ENCODE results near the gene OR1J1. TPM values are rescaled to one million over a fixed set of nuclear protein-coding genes. Genes with fewer than 3 reads are reported as not detected.

The OR1J1 gene
- total and polyA plus RNA-seq, 3 donors from 2014 or later = not detected

Other genes starting within 250 kb of the OR1J1 start
- gene LHX6, start 249.0 kb downstream of the OR1J1 start, total RNA-seq = 10 to 100 TPM in 1 of 2 donors, 1 to 10 TPM in 1; 8.8 to 11.5 TPM
- gene LHX6, start 249.0 kb downstream of the OR1J1 start, polyA plus RNA-seq (ENCODE audit: insufficient read depth, low read depth, low replicate concordance) = 8.8 TPM
- gene RBM18, start 213.1 kb downstream of the OR1J1 start, total RNA-seq = 10 to 100 TPM; 10.0 to 11.8 TPM
- 22.1 TPM for gene RBM18, start 213.1 kb downstream of the OR1J1 start, polyA plus RNA-seq (ENCODE audit: insufficient read depth, low read depth, low replicate concordance)
- gene MRRF, start 213.0 kb downstream of the OR1J1 start, total RNA-seq = 10 to 100 TPM; 45.5 to 54.1 TPM
- 63.4 TPM for gene MRRF, start 213.0 kb downstream of the OR1J1 start, polyA plus RNA-seq (ENCODE audit: insufficient read depth, low read depth, low replicate concordance)
- gene PTGS1, start 106.9 kb downstream of the OR1J1 start, total RNA-seq = 1 to 10 TPM in 1 of 2 donors, under 1 TPM in 1; 0.93 to 1.1 TPM
- 10.1 TPM for gene PTGS1, start 106.9 kb downstream of the OR1J1 start, polyA plus RNA-seq (ENCODE audit: insufficient read depth, low read depth, low replicate concordance)
- gene OR1J2, start 32.9 kb upstream of the OR1J1 start, total RNA-seq = 1 to 10 TPM in 1 of 2 donors, under 1 TPM in 1; 0.62 to 1.6 TPM
- gene OR1J2, start 32.9 kb upstream of the OR1J1 start, polyA plus RNA-seq (ENCODE audit: insufficient read depth, low read depth, low replicate concordance) = not detected
- under 1 TPM; 0.74 to 0.87 TPM for gene OR1J4, start 41.2 kb upstream of the OR1J1 start, total RNA-seq
- not detected for gene OR1J4, start 41.2 kb upstream of the OR1J1 start, polyA plus RNA-seq (ENCODE audit: insufficient read depth, low read depth, low replicate concordance)
- gene OR1N1, start 49.4 kb upstream of the OR1J1 start, total RNA-seq = under 1 TPM in 1 of 2 donors, not detected in 1; 0.62 TPM
- not detected for gene OR1N1, start 49.4 kb upstream of the OR1J1 start, polyA plus RNA-seq (ENCODE audit: insufficient read depth, low read depth, low replicate concordance)
- 1 to 10 TPM in 1 of 2 donors, under 1 TPM in 1; 0.39 to 1.7 TPM for gene OR1N2, start 75.2 kb upstream of the OR1J1 start, total RNA-seq
- not detected for gene OR1N2, start 75.2 kb upstream of the OR1J1 start, polyA plus RNA-seq (ENCODE audit: insufficient read depth, low read depth, low replicate concordance)
- gene OR1L8, start 105.5 kb upstream of the OR1J1 start, total RNA-seq = under 1 TPM in 1 of 2 donors, not detected in 1; 0.31 TPM
- gene OR1L8, start 105.5 kb upstream of the OR1J1 start, polyA plus RNA-seq (ENCODE audit: insufficient read depth, low read depth, low replicate concordance) = 0.36 TPM
- not detected for gene OR1Q1, start 136.8 kb upstream of the OR1J1 start, total RNA-seq
- not detected for gene OR1Q1, start 136.8 kb upstream of the OR1J1 start, polyA plus RNA-seq (ENCODE audit: insufficient read depth, low read depth, low replicate concordance)
- not detected for gene OR1B1, start 179.7 kb upstream of the OR1J1 start, total RNA-seq
- not detected for gene OR1B1, start 179.7 kb upstream of the OR1J1 start, polyA plus RNA-seq (ENCODE audit: insufficient read depth, low read depth, low replicate concordance)
- gene OR1L1, start 183.8 kb upstream of the OR1J1 start, total RNA-seq = not detected
- gene OR1L1, start 183.8 kb upstream of the OR1J1 start, polyA plus RNA-seq (ENCODE audit: insufficient read depth, low read depth, low replicate concordance) = not detected
- not detected for gene OR1L3, start 197.2 kb upstream of the OR1J1 start, total RNA-seq
- not detected for gene OR1L3, start 197.2 kb upstream of the OR1J1 start, polyA plus RNA-seq (ENCODE audit: insufficient read depth, low read depth, low replicate concordance)
- not detected for gene OR1L4, start 246.1 kb upstream of the OR1J1 start, total RNA-seq
- gene OR1L4, start 246.1 kb upstream of the OR1J1 start, polyA plus RNA-seq (ENCODE audit: insufficient read depth, low read depth, low replicate concordance) = not detected

All from testis (tissue), 3 donors.